ENCODE data around the gene YY1AP1. TPM values are rescaled to one million over a fixed set of nuclear protein-coding genes. Genes with fewer than 3 reads are reported as not detected.
"Not testable (repeated sequence)": the region's sequence is repeated elsewhere in the genome, so short reads cannot be mapped to it uniquely, and the experiment has no call there.

The YY1AP1 gene
- total and polyA plus RNA-seq, 2 donors (not counting 1 experiment from before 2014, with no cell fraction given) = 70.8 to 86.4 TPM

DNA sequence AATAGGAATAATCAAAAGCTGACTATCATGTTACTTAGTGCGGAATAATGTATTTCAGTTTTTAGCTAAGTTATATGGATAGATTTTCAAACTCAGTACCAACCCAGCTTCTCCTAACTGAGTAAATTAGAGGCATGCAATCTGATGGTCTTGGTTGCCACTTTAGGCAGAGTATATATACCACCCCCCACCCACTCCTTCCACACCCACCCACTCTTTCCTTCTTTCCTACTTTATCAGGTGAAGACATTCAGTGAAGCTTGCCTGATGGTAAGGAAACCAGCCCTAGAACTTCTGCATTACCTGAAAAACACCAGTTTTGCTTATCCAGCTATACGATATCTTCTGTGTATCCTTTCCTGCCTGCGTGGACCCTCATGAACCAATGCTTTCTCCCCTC, 36.6 kb upstream of the YY1AP1 start:
- no peaks in the 10 kb centered on the region for H3K9me3 ChIP-seq (ENCODE audit: control insufficient read depth, insufficient read depth, low read depth, low read length)
- no peaks in the 10 kb centered on the region for H3K4me1 ChIP-seq (ENCODE audit: control insufficient read depth, extremely low read depth, insufficient read depth, low read length)
- DNase-seq (ENCODE audit: low read depth in 2 of 2) = no peak
- H3K27me3 ChIP-seq (ENCODE audit: control insufficient read depth, insufficient read depth, low read length) = no peaks in the 10 kb centered on the region
- H3K4me3 ChIP-seq (replicated peaks in 1 of 4; ENCODE audit: control extremely low read depth in 1 of 4, insufficient read depth in 1 of 4, low read depth in 3 of 4, low read length in 4 of 4) = no peak overlapping the region
- no peak overlapping the region for H3K4me2 ChIP-seq (ENCODE audit: extremely low read depth, insufficient read depth, low read length)
- no peak overlapping the region for H2AFZ ChIP-seq (ENCODE audit: low read length)
- peaks cover 3% of the 10 kb centered on the region for H3K36me3 ChIP-seq (ENCODE audit: control insufficient read depth, insufficient read depth, low read length)
- H3K9ac ChIP-seq (ENCODE audit: insufficient read depth, low read length) = no peak overlapping the region
- no peaks in the 10 kb centered on the region for H4K20me1 ChIP-seq (ENCODE audit: control insufficient read depth, extremely low read depth, insufficient read depth, low read length)
- TF ChIP-seq EZH2 (IDR thresholded peaks at IDR 0.05; ENCODE audit: low read length, missing control alignments) = no peak
- TF ChIP-seq, protein P1, sequence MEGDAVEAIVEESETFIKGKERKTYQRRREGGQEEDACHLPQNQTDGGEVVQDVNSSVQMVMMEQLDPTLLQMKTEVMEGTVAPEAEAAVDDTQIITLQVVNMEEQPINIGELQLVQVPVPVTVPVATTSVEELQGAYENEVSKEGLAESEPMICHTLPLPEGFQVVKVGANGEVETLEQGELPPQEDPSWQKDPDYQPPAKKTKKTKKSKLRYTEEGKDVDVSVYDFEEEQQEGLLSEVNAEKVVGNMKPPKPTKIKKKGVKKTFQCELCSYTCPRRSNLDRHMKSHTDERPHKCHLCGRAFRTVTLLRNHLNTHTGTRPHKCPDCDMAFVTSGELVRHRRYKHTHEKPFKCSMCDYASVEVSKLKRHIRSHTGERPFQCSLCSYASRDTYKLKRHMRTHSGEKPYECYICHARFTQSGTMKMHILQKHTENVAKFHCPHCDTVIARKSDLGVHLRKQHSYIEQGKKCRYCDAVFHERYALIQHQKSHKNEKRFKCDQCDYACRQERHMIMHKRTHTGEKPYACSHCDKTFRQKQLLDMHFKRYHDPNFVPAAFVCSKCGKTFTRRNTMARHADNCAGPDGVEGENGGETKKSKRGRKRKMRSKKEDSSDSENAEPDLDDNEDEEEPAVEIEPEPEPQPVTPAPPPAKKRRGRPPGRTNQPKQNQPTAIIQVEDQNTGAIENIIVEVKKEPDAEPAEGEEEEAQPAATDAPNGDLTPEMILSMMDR (conservative IDR thresholded peaks at IDR 0.05 in 1 of 2, IDR thresholded peaks at IDR 0.05 in 1 of 2; ENCODE audit: low read depth in 1 of 2, low read length in 2 of 2) = no peak
- no peaks in the 10 kb centered on the region for H3K79me2 ChIP-seq (ENCODE audit: control insufficient read depth, insufficient read depth, low read length)
- H3K27ac ChIP-seq (ENCODE audit: insufficient read depth, low read length) = no peak overlapping the region

DNA sequence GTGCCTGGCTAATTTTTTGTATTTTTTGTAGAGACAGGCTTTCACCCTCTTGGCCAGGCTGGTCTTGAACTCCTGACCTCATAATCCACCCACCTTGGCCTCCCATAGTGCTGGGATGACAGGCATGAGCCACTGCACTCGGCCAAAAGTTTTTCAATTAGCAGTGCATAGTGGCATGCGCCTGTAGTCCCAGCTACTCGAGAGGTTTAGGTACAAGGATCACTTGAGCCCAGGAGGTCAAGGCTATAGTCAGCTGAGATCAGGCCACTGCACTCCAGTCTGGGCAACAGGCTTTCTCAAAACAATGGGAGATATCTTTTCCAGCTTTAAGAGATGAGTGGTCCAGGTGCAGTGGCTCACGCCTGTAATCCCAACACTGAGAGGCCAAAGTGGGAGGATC, 31.1 kb upstream of the YY1AP1 start:
- Histone ChIP-seq H2AFZ (ENCODE audit: low read length) (no peak overlapping the region), H3K27me3 (ENCODE audit: control insufficient read depth, insufficient read depth, low read length) (no peaks in the 10 kb centered on the region), H3K79me2 (ENCODE audit: control insufficient read depth, insufficient read depth, low read length) (no peaks in the 10 kb centered on the region), H3K36me3 (ENCODE audit: control insufficient read depth, insufficient read depth, low read length) (no peaks in the 10 kb centered on the region), H3K9me3 (ENCODE audit: control insufficient read depth, insufficient read depth, low read depth, low read length) (no peaks in the 10 kb centered on the region), H3K9ac (ENCODE audit: insufficient read depth, low read length) (no peak overlapping the region), H3K27ac (ENCODE audit: insufficient read depth, low read length) (no peak overlapping the region), H3K4me1 (ENCODE audit: control insufficient read depth, extremely low read depth, insufficient read depth, low read length) (no peaks in the 10 kb centered on the region), H3K4me3 (replicated peaks in 1 of 4; ENCODE audit: control extremely low read depth in 1 of 4, insufficient read depth in 1 of 4, low read depth in 3 of 4, low read length in 4 of 4) (no peak overlapping the region), H3K4me2 (ENCODE audit: extremely low read depth, insufficient read depth, low read length) (no peak overlapping the region), H4K20me1 (ENCODE audit: control insufficient read depth, extremely low read depth, insufficient read depth, low read length) (no peaks in the 10 kb centered on the region)
- TF ChIP-seq, protein P1 (conservative IDR thresholded peaks at IDR 0.05 in 1 of 2, IDR thresholded peaks at IDR 0.05 in 1 of 2; ENCODE audit: low read depth in 1 of 2, low read length in 2 of 2) = no peak
- no peak for TF ChIP-seq EZH2 (IDR thresholded peaks at IDR 0.05; ENCODE audit: low read length, missing control alignments)
- DNase-seq (ENCODE audit: low read depth in 2 of 2) = no peak

DNA sequence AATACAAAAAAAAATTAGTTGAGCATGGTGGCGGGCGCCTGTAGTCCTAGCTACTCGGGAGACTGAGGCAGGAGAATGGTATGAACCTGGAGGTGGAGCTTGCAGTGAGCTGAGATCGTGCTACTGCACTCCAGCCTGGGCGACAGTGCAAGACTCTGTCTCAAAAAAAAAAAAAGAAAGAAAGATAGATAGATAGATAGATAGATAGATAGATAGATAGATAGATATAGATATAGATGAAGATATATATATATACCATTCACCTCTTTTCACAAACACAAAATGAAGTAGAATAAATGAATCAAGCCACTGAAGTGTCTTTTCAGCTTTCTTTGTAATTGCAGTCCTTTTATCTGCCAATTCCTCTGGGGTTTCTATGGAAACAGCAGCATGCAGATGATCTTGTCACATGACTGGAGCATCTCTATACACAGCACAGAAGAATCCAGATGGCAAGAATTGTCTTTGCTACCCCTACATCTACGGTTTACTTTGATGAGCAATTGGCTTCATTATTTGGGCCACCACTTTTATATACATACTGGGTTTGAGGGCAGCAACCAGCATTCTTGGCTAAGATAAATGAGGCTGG, 30.0 kb upstream of the YY1AP1 start:
- H3K79me2 ChIP-seq (ENCODE audit: control insufficient read depth, insufficient read depth, low read length); H3K4me3 ChIP-seq (replicated peaks in 1 of 4; ENCODE audit: control extremely low read depth in 1 of 4, insufficient read depth in 1 of 4, low read depth in 3 of 4, low read length in 4 of 4): not testable (repeated sequence)

More for the DNA sequence above, 30.0 kb upstream of the YY1AP1 start:
- not testable (repeated sequence) for H3K9me3 ChIP-seq (ENCODE audit: control insufficient read depth, insufficient read depth, low read depth, low read length); DNase-seq (ENCODE audit: low read depth in 2 of 2); H3K4me2 ChIP-seq (ENCODE audit: extremely low read depth, insufficient read depth, low read length); H3K4me1 ChIP-seq (ENCODE audit: control insufficient read depth, extremely low read depth, insufficient read depth, low read length); H3K9ac ChIP-seq (ENCODE audit: insufficient read depth, low read length); H4K20me1 ChIP-seq (ENCODE audit: control insufficient read depth, extremely low read depth, insufficient read depth, low read length); H2AFZ ChIP-seq (ENCODE audit: low read length); H3K36me3 ChIP-seq (ENCODE audit: control insufficient read depth, insufficient read depth, low read length); H3K27me3 ChIP-seq (ENCODE audit: control insufficient read depth, insufficient read depth, low read length); H3K27ac ChIP-seq (ENCODE audit: insufficient read depth, low read length)

Measured in fibroblast of lung (primary cell).